H1 (cell line): ENCODE data around the gene CCR2. TPM values are rescaled to one million over a fixed set of nuclear protein-coding genes. Genes with fewer than 3 reads are reported as not detected.

ENCODE experiments used
- CTCF ChIA-PET: fragments of 300-600 bp; sonication (Branson Sonifier 250); formaldehyde crosslinking; loops from one replicate; lab custom pipeline; 2021; ENCODE audit not compliant: partially characterized antibody; lab: Charles Lee
- POLR2A ChIA-PET: fragments of 300-600 bp; sonication (Branson Sonifier 250); formaldehyde crosslinking; loops from one replicate; lab custom pipeline; 2021; ENCODE audit warnings: inconsistent platforms; ENCODE audit not compliant: partially characterized antibody; lab: Charles Lee
- DNase-seq, 2 experiments: peaks; one replicate each; pipeline versions ENCODE4 v3.0.0 to v3.0.0-alpha.2; 2010 to 2022; ENCODE audit warnings: low spot score in 2 of 2, low read depth in 1 of 2, mixed read lengths in 1 of 2
- FAIRE-seq: peaks from 2 replicates; lab custom pipeline; 2011; peaks lifted over from hg19 to GRCh38; lab: Jason Lieb, UNC
- H2AFZ ChIP-seq: 2 replicates; pipeline ENCODE4 v1.8.1; 2012; ENCODE audit warnings: low read length, inconsistent platforms
- H2AK5ac ChIP-seq: 2 replicates; pipeline ENCODE4 v1.6.1; 2013; ENCODE audit warnings: low read depth, low read length
- H2BK120ac ChIP-seq: replicated peaks from 2 replicates; pipeline ENCODE3; 2013; ENCODE audit warnings: low read depth, low read length, inconsistent platforms
- H2BK12ac ChIP-seq: 2 replicates; pipeline ENCODE4 v1.6.1; 2013; ENCODE audit warnings: low read depth, low read length
- H2BK15ac ChIP-seq: 2 replicates; pipeline ENCODE4 v1.6.1; 2013; ENCODE audit warnings: low read length
- H2BK20ac ChIP-seq: 2 replicates; pipeline ENCODE4 v1.6.1; 2013; ENCODE audit warnings: low read length
- H2BK5ac ChIP-seq: 2 replicates; pipeline ENCODE4 v1.6.1; 2013; ENCODE audit warnings: low read depth, low read length
- H3K14ac ChIP-seq: 2 replicates; pipeline ENCODE4 v1.6.1; 2013; ENCODE audit warnings: inconsistent platforms; ENCODE audit not compliant: insufficient read length
- H3K18ac ChIP-seq: 2 replicates; pipeline ENCODE4 v1.6.1; 2013; ENCODE audit warnings: low read length; ENCODE audit errors: extremely low read depth
- H3K23ac ChIP-seq: 2 replicates; pipeline ENCODE4 v1.6.1; 2013; ENCODE audit warnings: inconsistent platforms; ENCODE audit not compliant: insufficient read length
- H3K23me2 ChIP-seq: 2 replicates; pipeline ENCODE4 v1.6.1; 2013; ENCODE audit warnings: low read depth, low read length
- H3K27ac ChIP-seq: 2 replicates; pipeline ENCODE4 v1.6.1; 2011; ENCODE audit warnings: low read depth, low read length, inconsistent platforms
- H3K27me3 ChIP-seq, 4 experiments: replicated peaks in 1 of 4; 1 replicate in 1 of 4; 2 replicates in 3 of 4; pipeline versions ENCODE4 v1.6.1 to v1.8.1; 2011 to 2013; ENCODE audit warnings: low read length in 3 of 4, mild to moderate bottlenecking in 3 of 4, inconsistent platforms in 2 of 4, mixed read lengths in 2 of 4, moderate library complexity in 1 of 4; ENCODE audit not compliant: control insufficient read depth in 3 of 4, insufficient read depth in 3 of 4; ENCODE audit errors: extremely low read depth in 1 of 4
- H3K36me3 ChIP-seq, 4 experiments: 2 replicates each; pipeline versions ENCODE4 v1.6.1 to v1.8.1; 2011 to 2013; ENCODE audit warnings: mild to moderate bottlenecking in 4 of 4, low read length in 3 of 4, moderate library complexity in 2 of 4, control low read depth in 1 of 4, inconsistent platforms in 1 of 4; ENCODE audit not compliant: insufficient read depth in 4 of 4, control insufficient read depth in 2 of 4
- H3K4ac ChIP-seq: replicated peaks from 2 replicates; pipeline ENCODE3; 2013; ENCODE audit warnings: low read length, low read depth, mixed read lengths, inconsistent platforms; ENCODE audit not compliant: insufficient read length
- H3K4me1 ChIP-seq, 4 experiments: replicated peaks in 1 of 4; 1 replicate in 1 of 4; 2 replicates in 3 of 4; pipeline versions ENCODE4 v1.6.1 to v1.8.1; 2011 to 2013; ENCODE audit warnings: low read length in 3 of 4, inconsistent platforms in 2 of 4, mixed read lengths in 1 of 4; ENCODE audit not compliant: insufficient read depth in 4 of 4, control insufficient read depth in 3 of 4
- H3K4me2 ChIP-seq, 2 experiments: 2 replicates each; pipeline versions ENCODE4 v1.6.1 to v1.8.1; 2011 to 2013; ENCODE audit warnings: low read depth in 2 of 2, low read length in 2 of 2, control low read depth in 1 of 2, inconsistent platforms in 1 of 2, mild to moderate bottlenecking in 1 of 2; ENCODE audit not compliant: insufficient read depth in 1 of 2
- H3K4me3 ChIP-seq, 4 experiments: fragments of 200-600, 300-600 bp in 1 of 4; sonication (generic), shearing (Covaris generic), sonication (Bioruptor Twin) in 1 of 4; 2 replicates each; pipeline versions ENCODE4 v1.5.1 to v1.8.1; 2011 to 2016; ENCODE audit warnings: low read length in 4 of 4, low read depth in 3 of 4, control low read depth in 2 of 4, inconsistent platforms in 2 of 4, mild to moderate bottlenecking in 2 of 4, mixed read lengths in 1 of 4, moderate library complexity in 1 of 4; ENCODE audit not compliant: insufficient read depth in 2 of 4; ENCODE audit errors: extremely low read depth in 1 of 4
- H3K56ac ChIP-seq: replicated peaks from 2 replicates; pipeline ENCODE3; 2013; ENCODE audit warnings: low read depth, mild to moderate bottlenecking, mixed read lengths, low read length, inconsistent platforms; ENCODE audit not compliant: insufficient read length
- H3K79me1 ChIP-seq: 2 replicates; pipeline ENCODE4 v1.6.1; 2013; ENCODE audit warnings: low read depth, low read length, control low read depth
- H3K79me2 ChIP-seq, 2 experiments: 2 replicates each; pipeline versions ENCODE4 v1.6.1 to v1.8.1; 2012 to 2013; ENCODE audit warnings: low read length in 2 of 2, mild to moderate bottlenecking in 2 of 2, inconsistent platforms in 1 of 2; ENCODE audit not compliant: insufficient read depth in 2 of 2, control insufficient read depth in 1 of 2
- H3K9ac ChIP-seq, 4 experiments: replicated peaks in 1 of 4; 1 replicate in 1 of 4; 2 replicates in 3 of 4; pipeline versions ENCODE4 v1.6.1 to v1.8.1; 2011 to 2013; ENCODE audit warnings: low read depth in 3 of 4, low read length in 3 of 4, control low read depth in 2 of 4, mild to moderate bottlenecking in 2 of 4, moderate library complexity in 2 of 4, inconsistent platforms in 1 of 4; ENCODE audit errors: extremely low read depth in 1 of 4
- H3K9me3 ChIP-seq, 2 experiments: 2 replicates each; pipeline versions ENCODE4 v1.6.1 to v1.8.1; 2012 to 2013; ENCODE audit warnings: mild to moderate bottlenecking in 2 of 2, moderate library complexity in 2 of 2, control low read depth in 1 of 2, inconsistent platforms in 1 of 2, low read depth in 1 of 2, low read length in 1 of 2, mixed read lengths in 1 of 2; ENCODE audit not compliant: insufficient read depth in 2 of 2
- H4K20me1 ChIP-seq, 2 experiments: replicated peaks in 1 of 2; 2 replicates each; pipeline versions ENCODE3 to v1.8.1; 2011 to 2013; ENCODE audit warnings: inconsistent platforms in 2 of 2, low read length in 2 of 2, mild to moderate bottlenecking in 1 of 2; ENCODE audit not compliant: insufficient read depth in 2 of 2, control insufficient read depth in 1 of 2
- H4K5ac ChIP-seq: 2 replicates; pipeline ENCODE4 v1.6.1; 2013; ENCODE audit warnings: low read length, low read depth, mixed read lengths, inconsistent platforms; ENCODE audit not compliant: insufficient read length
- H4K8ac ChIP-seq: 2 replicates; pipeline ENCODE4 v1.8.0; 2013; ENCODE audit warnings: mild to moderate bottlenecking, moderate library complexity, low read length, inconsistent platforms; ENCODE audit not compliant: insufficient read depth; ENCODE audit errors: extremely low read depth
- H4K91ac ChIP-seq: replicated peaks from 2 replicates; pipeline ENCODE3; 2013; ENCODE audit warnings: low read length, mixed read lengths, inconsistent platforms; ENCODE audit not compliant: insufficient read length
- CHD2 ChIP-seq: IDR thresholded peaks from 2 replicates; pipeline ENCODE4 v1.6.1; 2012; ENCODE audit warnings: low read length, improper control_type of control experiment
- CREB1 ChIP-seq: IDR thresholded peaks from 2 replicates; pipeline ENCODE4 v1.6.1; 2012; ENCODE audit warnings: inconsistent platforms
- CTBP2 ChIP-seq: IDR thresholded peaks from 2 replicates; pipeline ENCODE4 v1.7.0; 2011; ENCODE audit warnings: borderline replicate concordance, mild to moderate bottlenecking, moderate library complexity, mixed read lengths, low read length; ENCODE audit not compliant: insufficient read depth, insufficient read length
- JUND ChIP-seq: IDR thresholded peaks from 2 replicates; pipeline ENCODE4 v1.6.1; 2011; ENCODE audit warnings: mild to moderate bottlenecking, improper control_type of control experiment, low read length
- RFX5 ChIP-seq: IDR thresholded peaks from 2 replicates; pipeline ENCODE4 v1.6.1; 2011; ENCODE audit warnings: low read depth, low read length, improper control_type of control experiment, borderline replicate concordance
- SAP30 ChIP-seq: fragments of 300-600 bp; sonication (generic); IDR thresholded peaks from 2 replicates; pipeline ENCODE4 v1.7.1; 2012; ENCODE audit warnings: low read length, moderate library complexity, mild to moderate bottlenecking, inconsistent platforms; ENCODE audit not compliant: insufficient read depth, insufficient replicate concordance
- SIN3A ChIP-seq, 2 experiments: IDR thresholded peaks in 1 of 2; conservative IDR thresholded peaks in 1 of 2; 2 replicates each; pipeline ENCODE4 v1.6.1; 2011 to 2012; ENCODE audit warnings: low read length in 2 of 2, improper control_type of control experiment in 1 of 2, low read depth in 1 of 2, mild to moderate bottlenecking in 1 of 2
- SUZ12 ChIP-seq: fragments of 200-600 bp; sonication (generic); IDR thresholded peaks from 2 replicates; pipeline ENCODE4 v1.6.1; 2012; ENCODE audit warnings: mild to moderate bottlenecking, inconsistent platforms, low read length, moderate library complexity, mixed read lengths
- TEAD4 ChIP-seq: IDR thresholded peaks from 2 replicates; pipeline ENCODE4 v1.6.1; 2012; ENCODE audit warnings: low read depth, low read length, inconsistent platforms, mixed read lengths
- WGBS, 2 experiments: shearing (Covaris generic) in 1 of 2; methylation state at CpG; one replicate each; pipeline versions ENCODE4 v1.1.6 to v1.1.7; 2013 to 2015; ENCODE audit warnings: low lambda C conversion rate in 2 of 2, mixed read lengths in 2 of 2, inconsistent platforms in 1 of 2, low coverage in 1 of 2, missing lambda C conversion rate in 1 of 2; ENCODE audit not compliant: insufficient replicate concordance in 2 of 2, insufficient coverage in 1 of 2, insufficient read length in 1 of 2; ENCODE audit errors: extremely low coverage in 1 of 2, missing lambda C conversion rate in 1 of 2; 5-methylcytosine and 5-hydroxymethylcytosine counted together
- polyA plus RNA-seq, 7 experiments: library from polyadenylated mRNA; depleted of rRNA in 3 of 7; stranded (reverse) in 5 of 7; unstranded in 2 of 7; fragments of >200 nt in 5 of 7; fragments of 200-250 nt in 2 of 7; gene quantifications; 1 replicate in 5 of 7; 2 replicates in 1 of 7; 4 replicates in 1 of 7; pipeline versions ENCODE4 v1.2.1 to v1.2.3, GENCODE V29; 2011 to 2013; ENCODE audit warnings: missing spikeins in 2 of 7, mixed read lengths in 2 of 7
- total RNA-seq: library from RNA; stranded (reverse); fragmentation: NEBNext Ultra II Directional; extraction: Animal tissue kit (Norgen Biotek cat#: 25700); gene quantifications from 2 replicates; pipeline ENCODE4 v1.2.1, GENCODE V29; 2021
- TF ChIP-seq, protein P1 (sequence below): IDR thresholded peaks from 2 replicates; pipeline ENCODE4 v1.6.1; 2011; ENCODE audit warnings: low read length, improper control_type of control experiment

Gene CCR2
- total and polyA plus RNA-seq, 2 of the 8 experiments (the other 6 are each of a cell fraction or from before 2014, with no cell fraction given), result not detected

DNA sequence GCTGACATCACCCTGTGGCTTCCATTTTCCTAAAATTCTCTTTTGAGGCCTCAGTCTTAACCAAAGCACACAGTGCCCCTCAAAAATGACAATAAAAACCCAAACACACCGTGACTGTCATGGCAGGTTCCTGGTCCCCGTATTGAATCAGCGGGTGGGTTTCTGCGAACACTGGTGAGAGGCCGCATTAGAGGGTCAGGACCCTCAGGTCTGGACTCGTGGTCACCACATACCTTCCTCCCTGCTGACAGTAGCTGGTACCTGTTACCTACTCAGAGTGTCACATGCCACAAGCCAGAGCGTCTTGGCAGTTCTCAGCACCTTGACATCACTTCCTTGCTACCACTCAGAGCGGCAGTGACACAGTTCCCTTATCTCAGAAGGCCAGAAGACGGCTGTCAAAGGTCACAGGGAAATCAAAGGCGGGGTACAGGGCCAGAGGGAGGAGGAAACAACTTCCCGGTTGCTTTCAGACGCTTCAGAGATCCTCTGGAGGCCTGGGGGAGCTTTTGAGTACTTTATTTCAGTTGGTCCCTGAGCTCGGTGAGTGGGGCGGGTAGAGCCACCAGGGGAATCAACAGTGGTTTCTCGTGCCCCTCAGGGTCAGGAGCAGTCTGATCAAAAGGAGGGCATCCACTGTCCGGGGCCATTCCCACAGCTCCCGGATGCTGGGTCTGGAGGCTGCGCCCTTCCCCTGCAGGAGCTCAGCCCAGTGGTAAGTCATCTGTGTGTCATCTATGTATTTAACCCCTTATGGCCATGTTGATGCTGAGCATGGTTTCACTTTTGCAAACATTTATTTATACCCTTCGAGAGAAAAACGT lies 53.1 kb downstream of the CCR2 start, which contains the start of the genes CCR5AS and CCRL2:
CCR5AS (minus strand) TSS at position 279 of the 824 bp plus-strand sequence.
CCRL2 (plus strand) TSS at position 472 of the 824 bp plus-strand sequence. CDS start 821 bp downstream, outside the sequence.
- Histone ChIP-seq H4K91ac (no peak within 1 kb of the TSS), H3K4me1 (no peaks in the 10 kb centered on the region), H3K23me2 (no peaks in the 10 kb centered on the region), H3K4me3 (no peak within 1 kb of the TSS), H3K36me3 (no peaks in the 10 kb centered on the region), H3K27me3 (no peaks in the 10 kb centered on the region; a peak in 1 of 7 replicates), H3K56ac (no peak within 1 kb of the TSS), H4K20me1 (no peaks in the 10 kb centered on the region), H3K23ac (no peak within 1 kb of the TSS), H3K4me2 (no peak within 1 kb of the TSS), H3K79me1 (no peaks in the 10 kb centered on the region), H3K9me3 (no peaks in the 10 kb centered on the region), H2BK15ac (no peak within 1 kb of the TSS), H3K79me2 (no peaks in the 10 kb centered on the region), H3K14ac (no peak within 1 kb of the TSS), H2AK5ac (no peak within 1 kb of the TSS), H2AFZ (no peak within 1 kb of the TSS; the same call in 1 of the 2 replicates), H2BK5ac (no peak within 1 kb of the TSS), H3K4ac (no peak within 1 kb of the TSS), H2BK12ac (no peak within 1 kb of the TSS), H4K5ac (no peak within 1 kb of the TSS), H3K9ac (no peak within 1 kb of the TSS), H4K8ac (no peak within 1 kb of the TSS; the same call in 1 of the 2 replicates), H3K18ac (no peak within 1 kb of the TSS), H3K27ac (no peak within 1 kb of the TSS), H2BK20ac (no peak within 1 kb of the TSS), H2BK120ac (no peak within 1 kb of the TSS)
- FAIRE-seq, result no peak
- CTCF ChIA-PET, result interaction anchor here (0.8 to 5.3 kb wide), 10 partner anchors 9 to 329 kb away, joined by 3 to 31 read pairs (median 4); no protein-coding TSS in a partner anchor
- POLR2A ChIA-PET, result no interaction called here
- DNase-seq, result no peak
- 89% methylated on average over 19 of the region's 20 CpGs; no CpG with 5 or more reads in 1 of the 2 experiments for WGBS, 2 experiments
- TF ChIP-seq CHD2 (no peak), TEAD4 (no peak), CREB1 (no peak), CTBP2 (no peak), SAP30 (no peak), RFX5 (no peak), SIN3A (conservative IDR thresholded peaks at IDR 0.05 in 1 of 2, IDR thresholded peaks at IDR 0.05 in 1 of 2; ENCODE audit: low read depth in 1 of 2, low read length in 2 of 2) (no peak), SUZ12 (no peak), JUND (no peak)
- TF ChIP-seq, protein P1, sequence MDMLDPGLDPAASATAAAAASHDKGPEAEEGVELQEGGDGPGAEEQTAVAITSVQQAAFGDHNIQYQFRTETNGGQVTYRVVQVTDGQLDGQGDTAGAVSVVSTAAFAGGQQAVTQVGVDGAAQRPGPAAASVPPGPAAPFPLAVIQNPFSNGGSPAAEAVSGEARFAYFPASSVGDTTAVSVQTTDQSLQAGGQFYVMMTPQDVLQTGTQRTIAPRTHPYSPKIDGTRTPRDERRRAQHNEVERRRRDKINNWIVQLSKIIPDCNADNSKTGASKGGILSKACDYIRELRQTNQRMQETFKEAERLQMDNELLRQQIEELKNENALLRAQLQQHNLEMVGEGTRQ, result no peak
